K562 (cell line): ENCODE data around the gene ZNF180. TPM values are rescaled to one million over a fixed set of nuclear protein-coding genes. Genes with fewer than 3 reads are reported as not detected.

Experiments used
- BCOR ChIP-seq: fragments of 450-650 bp; IDR thresholded peaks from 2 replicates; pipeline ENCODE4 v1.6.1; 2016
- CCAR2 ChIP-seq: fragments of 200-400 bp; formaldehyde crosslinking; IDR thresholded peaks from 2 replicates; pipeline ENCODE4 v1.6.1; 2017; ENCODE audit warnings: mild to moderate bottlenecking, low read depth, low read length
- CXXC5 ChIP-seq: fragments of 250-450 bp; sonication (Bioruptor Pico); IDR thresholded peaks from 2 replicates; pipeline ENCODE4 v1.8.0; 2022; ENCODE audit warnings: inconsistent platforms, mild to moderate bottlenecking, moderate library complexity
- DACH1 ChIP-seq: fragments of 450-650 bp; IDR thresholded peaks from 2 replicates; pipeline ENCODE4 v1.6.1; 2018; ENCODE audit not compliant: partially characterized antibody
- ETV6 ChIP-seq, 3 experiments: fragments of 150-350 bp in 1 of 3; sonication (generic) in 1 of 3; formaldehyde crosslinking in 1 of 3; IDR thresholded peaks; 2 replicates each; pipeline versions ENCODE4 v1.6.1 to v1.8.0; 2014 to 2022; ENCODE audit warnings: borderline replicate concordance in 2 of 3, low read depth in 2 of 3, antibody characterized with exemption in 1 of 3, low read length in 1 of 3, mild to moderate bottlenecking in 1 of 3, missing genetic modification reagents in 1 of 3
- L3MBTL2 ChIP-seq: fragments of 450-650 bp; IDR thresholded peaks from 2 replicates; pipeline ENCODE4 v1.6.1; 2016; ENCODE audit warnings: mild to moderate bottlenecking, moderate library complexity
- MED1 ChIP-seq: sonication (generic); formaldehyde crosslinking; IDR thresholded peaks from 2 replicates; pipeline ENCODE4 v1.8.1; 2023; ENCODE audit warnings: missing genetic modification reagents, borderline replicate concordance
- MTF1 ChIP-seq: fragments of 250-450 bp; sonication (Bioruptor Pico); IDR thresholded peaks from 2 replicates; pipeline ENCODE4 v1.9.0; 2021; ENCODE audit warnings: moderate library complexity, mild to moderate bottlenecking, inconsistent platforms, borderline replicate concordance
- NR2C1 ChIP-seq, 2 experiments: fragments of 450-650 bp; IDR thresholded peaks; 2 replicates each; pipeline ENCODE4 v1.6.1; 2017; ENCODE audit warnings: mild to moderate bottlenecking in 2 of 2, antibody characterized with exemption in 1 of 2, inconsistent platforms in 1 of 2, missing compliant biosample characterization in 1 of 2, missing genetic modification characterization in 1 of 2
- NUFIP1 ChIP-seq: fragments of 450-650 bp; IDR thresholded peaks from 2 replicates; pipeline ENCODE4 v1.6.1; 2018; ENCODE audit not compliant: partially characterized antibody
- POLR2A ChIP-seq: fragments of 450-650 bp; conservative IDR thresholded peaks from 2 replicates; pipeline ENCODE4 v1.6.1; 2016
- RBM17 ChIP-seq: fragments of 200-400 bp; formaldehyde crosslinking; IDR thresholded peaks from 2 replicates; pipeline ENCODE4 v1.6.1; 2017; ENCODE audit warnings: low read depth, mild to moderate bottlenecking, low read length, borderline replicate concordance
- XRCC4 ChIP-seq: IDR thresholded peaks from one replicate; pipeline ENCODE4 v1.6.1; 2011; ENCODE audit not compliant: insufficient read depth, insufficient read length; ENCODE audit errors: extremely low read depth
- ZNF316 ChIP-seq: fragments of 450-650 bp; IDR thresholded peaks from 2 replicates; pipeline ENCODE4 v1.6.1; 2016
- ZNF507 ChIP-seq: conservative IDR thresholded peaks from 2 replicates; pipeline ENCODE4 v1.6.1; 2017; ENCODE audit warnings: missing genetic modification characterization, missing compliant biosample characterization
- polyA plus RNA-seq, 8 experiments: library from polyadenylated mRNA; depleted of rRNA in 4 of 8; stranded (reverse) in 5 of 8; unstranded in 3 of 8; fragments of >200 nt; fragmentation: Nextera tagmentation in 2 of 8; fragmentation: Illumina TruSeq in 1 of 8; extraction: Ambion mirVana in 2 of 8; extraction: Trizol in 1 of 8; gene quantifications; 2 replicates each; pipeline versions ENCODE4 v1.2.1 to v1.2.3, GENCODE V29; 2011 to 2014; ENCODE audit warnings: inconsistent platforms in 1 of 8, missing spikeins in 1 of 8
- total RNA-seq, 7 experiments: library from RNA; depleted of rRNA in 6 of 7; stranded (reverse); fragments of >200 nt in 6 of 7; fragmentation: Illumina TruSeq in 2 of 7; extraction: Trizol in 2 of 7; gene quantifications; 2 replicates each; pipeline versions ENCODE4 v1.2.1 to v1.2.3, GENCODE V29; 2011 to 2021; ENCODE audit warnings: low replicate concordance in 1 of 7
- TF ChIP-seq, protein P1 (sequence below): fragments of 250-450 bp; sonication (Bioruptor Pico); IDR thresholded peaks from 2 replicates; pipeline ENCODE4 v1.8.0; 2021; ENCODE audit warnings: mild to moderate bottlenecking, moderate library complexity
- TF ChIP-seq, protein P2 (sequence below), 3 experiments: fragments of 200-800 bp in 1 of 3; fragments of 250-450 bp in 1 of 3; fragments of 450-650 bp in 1 of 3; sonication (Bioruptor Pico) in 1 of 3; sonication (Bioruptor generic) in 1 of 3; formaldehyde crosslinking in 1 of 3; IDR thresholded peaks; 2 replicates each; pipeline versions ENCODE4 v1.6.1 to v1.8.0; 2016 to 2022; ENCODE audit warnings: mild to moderate bottlenecking in 2 of 3, missing genetic modification characterization in 2 of 3, missing compliant biosample characterization in 1 of 3, moderate library complexity in 1 of 3
- TF ChIP-seq, protein P3 (sequence below), 2 experiments: IDR thresholded peaks; 2 replicates each; pipeline ENCODE4 v1.6.1; 2011; ENCODE audit warnings: borderline replicate concordance in 1 of 2, control low read depth in 1 of 2, low read depth in 1 of 2, low read length in 1 of 2, mild to moderate bottlenecking in 1 of 2, mixed read lengths in 1 of 2, moderate library complexity in 1 of 2; ENCODE audit not compliant: insufficient read depth in 1 of 2, insufficient read length in 1 of 2, poor library complexity in 1 of 2, severe bottlenecking in 1 of 2; ENCODE audit errors: extremely low read depth in 1 of 2
- TF ChIP-seq, protein P4 (sequence below): fragments of 450-650 bp; IDR thresholded peaks from 2 replicates; pipeline ENCODE4 v1.6.1; 2016; ENCODE audit warnings: missing biosample characterization, missing genetic modification characterization

The ZNF180 gene
- total and polyA plus RNA-seq, 9 of the 15 experiments (the other 6 are each of a cell fraction or from before 2014, with no cell fraction given) = 1.8 to 8.7 (median 5.9) TPM

DNA sequence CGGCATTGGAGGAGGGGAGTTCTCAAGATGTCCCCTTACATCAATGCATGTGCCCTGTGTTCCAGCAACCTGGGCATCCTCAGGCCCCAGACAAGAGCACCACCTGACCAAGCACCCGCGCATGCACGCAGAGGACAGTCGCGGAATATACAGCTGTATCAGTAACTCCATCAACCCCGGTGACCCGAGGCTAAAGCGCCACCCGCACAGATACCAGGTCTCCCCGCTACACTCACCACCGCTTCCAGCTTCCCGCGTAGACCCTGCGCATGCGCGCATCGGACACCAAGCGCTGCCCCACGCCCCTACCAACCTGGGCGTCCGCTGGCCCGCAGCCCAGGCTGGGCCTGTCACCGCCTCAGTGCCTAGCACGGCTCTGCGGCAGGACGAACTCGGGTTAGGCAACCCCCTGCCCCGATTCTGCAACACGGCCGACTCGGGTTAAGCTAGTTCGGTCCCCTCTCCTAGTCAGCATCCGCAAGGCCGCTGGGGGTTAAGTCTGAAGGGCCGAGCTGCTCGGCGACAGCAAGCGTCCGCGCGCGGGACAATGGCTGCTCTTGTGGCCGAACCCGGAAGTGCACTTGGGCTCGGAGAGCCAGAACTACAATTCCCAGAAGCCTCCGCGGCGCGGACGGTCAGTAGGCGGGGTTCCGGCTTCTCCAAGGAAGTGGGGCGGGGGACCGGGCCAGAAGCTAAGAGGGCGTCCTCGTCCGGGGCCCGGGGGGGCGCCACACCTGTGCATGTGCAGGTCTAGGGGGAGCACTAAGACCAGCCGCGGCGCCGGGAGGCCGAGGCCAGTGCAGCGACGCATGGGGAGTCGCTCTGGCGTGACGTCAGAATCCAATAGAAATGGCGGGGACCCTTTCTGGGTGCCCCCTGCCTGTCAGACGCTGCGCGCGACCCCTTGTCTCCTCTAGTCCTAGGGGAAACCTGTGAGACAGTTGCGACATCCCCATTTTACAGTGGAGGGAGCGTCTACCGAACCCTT, at the start of gene ZNF180 (continued):
- TF ChIP-seq, protein P1, sequence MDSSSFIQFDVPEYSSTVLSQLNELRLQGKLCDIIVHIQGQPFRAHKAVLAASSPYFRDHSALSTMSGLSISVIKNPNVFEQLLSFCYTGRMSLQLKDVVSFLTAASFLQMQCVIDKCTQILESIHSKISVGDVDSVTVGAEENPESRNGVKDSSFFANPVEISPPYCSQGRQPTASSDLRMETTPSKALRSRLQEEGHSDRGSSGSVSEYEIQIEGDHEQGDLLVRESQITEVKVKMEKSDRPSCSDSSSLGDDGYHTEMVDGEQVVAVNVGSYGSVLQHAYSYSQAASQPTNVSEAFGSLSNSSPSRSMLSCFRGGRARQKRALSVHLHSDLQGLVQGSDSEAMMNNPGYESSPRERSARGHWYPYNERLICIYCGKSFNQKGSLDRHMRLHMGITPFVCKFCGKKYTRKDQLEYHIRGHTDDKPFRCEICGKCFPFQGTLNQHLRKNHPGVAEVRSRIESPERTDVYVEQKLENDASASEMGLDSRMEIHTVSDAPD (CRISPR knock-in tag) = no peak
- no peak for TF ChIP-seq ETV6 (IDR thresholded peaks at IDR 0.05; ENCODE audit: borderline replicate concordance in 1 of 2, low read depth in 2 of 2, low read length in 1 of 2)
- TF ChIP-seq ETV6 (CRISPR knock-in tag; IDR thresholded peaks at IDR 0.05; ENCODE audit: borderline replicate concordance) = no peak
- no peak for TF ChIP-seq RBM17
- TF ChIP-seq CXXC5 = peak; percentile 88
- TF ChIP-seq DACH1 = no peak
- TF ChIP-seq, protein P2, sequence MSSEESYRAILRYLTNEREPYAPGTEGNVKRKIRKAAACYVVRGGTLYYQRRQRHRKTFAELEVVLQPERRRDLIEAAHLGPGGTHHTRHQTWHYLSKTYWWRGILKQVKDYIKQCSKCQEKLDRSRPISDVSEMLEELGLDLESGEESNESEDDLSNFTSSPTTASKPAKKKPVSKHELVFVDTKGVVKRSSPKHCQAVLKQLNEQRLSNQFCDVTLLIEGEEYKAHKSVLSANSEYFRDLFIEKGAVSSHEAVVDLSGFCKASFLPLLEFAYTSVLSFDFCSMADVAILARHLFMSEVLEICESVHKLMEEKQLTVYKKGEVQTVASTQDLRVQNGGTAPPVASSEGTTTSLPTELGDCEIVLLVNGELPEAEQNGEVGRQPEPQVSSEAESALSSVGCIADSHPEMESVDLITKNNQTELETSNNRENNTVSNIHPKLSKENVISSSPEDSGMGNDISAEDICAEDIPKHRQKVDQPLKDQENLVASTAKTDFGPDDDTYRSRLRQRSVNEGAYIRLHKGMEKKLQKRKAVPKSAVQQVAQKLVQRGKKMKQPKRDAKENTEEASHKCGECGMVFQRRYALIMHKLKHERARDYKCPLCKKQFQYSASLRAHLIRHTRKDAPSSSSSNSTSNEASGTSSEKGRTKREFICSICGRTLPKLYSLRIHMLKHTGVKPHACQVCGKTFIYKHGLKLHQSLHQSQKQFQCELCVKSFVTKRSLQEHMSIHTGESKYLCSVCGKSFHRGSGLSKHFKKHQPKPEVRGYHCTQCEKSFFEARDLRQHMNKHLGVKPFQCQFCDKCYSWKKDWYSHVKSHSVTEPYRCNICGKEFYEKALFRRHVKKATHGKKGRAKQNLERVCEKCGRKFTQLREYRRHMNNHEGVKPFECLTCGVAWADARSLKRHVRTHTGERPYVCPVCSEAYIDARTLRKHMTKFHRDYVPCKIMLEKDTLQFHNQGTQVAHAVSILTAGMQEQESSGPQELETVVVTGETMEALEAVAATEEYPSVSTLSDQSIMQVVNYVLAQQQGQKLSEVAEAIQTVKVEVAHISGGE (CRISPR knock-in tag; IDR thresholded peaks at IDR 0.05) = peak in 2 of 3 experiments; percentile 65 to 92; a peak in 5 of 6 replicates
- TF ChIP-seq ZNF316 = no peak
- TF ChIP-seq MTF1 = no peak
- no peak for TF ChIP-seq ZNF507
- no peak for TF ChIP-seq XRCC4
- no peak for TF ChIP-seq BCOR
- no peak for TF ChIP-seq CCAR2
- peak; percentile 94 for TF ChIP-seq POLR2A
- no peak for TF ChIP-seq NUFIP1
- TF ChIP-seq, protein P3, sequence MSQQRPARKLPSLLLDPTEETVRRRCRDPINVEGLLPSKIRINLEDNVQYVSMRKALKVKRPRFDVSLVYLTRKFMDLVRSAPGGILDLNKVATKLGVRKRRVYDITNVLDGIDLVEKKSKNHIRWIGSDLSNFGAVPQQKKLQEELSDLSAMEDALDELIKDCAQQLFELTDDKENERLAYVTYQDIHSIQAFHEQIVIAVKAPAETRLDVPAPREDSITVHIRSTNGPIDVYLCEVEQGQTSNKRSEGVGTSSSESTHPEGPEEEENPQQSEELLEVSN (IDR thresholded peaks at IDR 0.05; ENCODE audit: borderline replicate concordance in 1 of 2, extremely low read depth in 1 of 2, insufficient read depth in 1 of 2, insufficient read length in 1 of 2, low read depth in 1 of 2, low read length in 1 of 2, poor library complexity in 1 of 2, severe bottlenecking in 1 of 2) = peak; percentile 86 to 95
- TF ChIP-seq MED1 (CRISPR knock-in tag) = no peak
- peak; percentile 87 for TF ChIP-seq NR2C1 (IDR thresholded peaks at IDR 0.05)
- TF ChIP-seq NR2C1 (tag; IDR thresholded peaks at IDR 0.05) = peak; percentile 94
- TF ChIP-seq L3MBTL2 = peak; percentile 94
- TF ChIP-seq, protein P4, sequence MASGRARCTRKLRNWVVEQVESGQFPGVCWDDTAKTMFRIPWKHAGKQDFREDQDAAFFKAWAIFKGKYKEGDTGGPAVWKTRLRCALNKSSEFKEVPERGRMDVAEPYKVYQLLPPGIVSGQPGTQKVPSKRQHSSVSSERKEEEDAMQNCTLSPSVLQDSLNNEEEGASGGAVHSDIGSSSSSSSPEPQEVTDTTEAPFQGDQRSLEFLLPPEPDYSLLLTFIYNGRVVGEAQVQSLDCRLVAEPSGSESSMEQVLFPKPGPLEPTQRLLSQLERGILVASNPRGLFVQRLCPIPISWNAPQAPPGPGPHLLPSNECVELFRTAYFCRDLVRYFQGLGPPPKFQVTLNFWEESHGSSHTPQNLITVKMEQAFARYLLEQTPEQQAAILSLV (tag) = no peak
